Right lobe of liver (tissue), 4 donors: ENCODE measurements around the gene CPT2.

Experiments
- CTCF ChIP-seq, 4 donors: fragments of 200-600 bp in 3 of 4; fragments of 450-650 bp in 1 of 4; IDR thresholded peaks; one replicate each; pipeline versions ENCODE4 v1.5.1 to v1.8.0; 2016 to 2022; ENCODE audit warnings: antibody characterized with exemption in 4 of 4, mild to moderate bottlenecking in 2 of 4
- POLR2A ChIP-seq: fragments of 450-650 bp; IDR thresholded peaks from one replicate; pipeline ENCODE4 v1.6.1; 2017; ENCODE audit warnings: antibody characterized with exemption, mild to moderate bottlenecking
- donor health status: DM: no; HTN: no; CAD: no.
- donor health status: DM: no; HTN: no; CAD: no.
- donor health status: DM: no; HTN: yes; CAD: no.

DNA sequence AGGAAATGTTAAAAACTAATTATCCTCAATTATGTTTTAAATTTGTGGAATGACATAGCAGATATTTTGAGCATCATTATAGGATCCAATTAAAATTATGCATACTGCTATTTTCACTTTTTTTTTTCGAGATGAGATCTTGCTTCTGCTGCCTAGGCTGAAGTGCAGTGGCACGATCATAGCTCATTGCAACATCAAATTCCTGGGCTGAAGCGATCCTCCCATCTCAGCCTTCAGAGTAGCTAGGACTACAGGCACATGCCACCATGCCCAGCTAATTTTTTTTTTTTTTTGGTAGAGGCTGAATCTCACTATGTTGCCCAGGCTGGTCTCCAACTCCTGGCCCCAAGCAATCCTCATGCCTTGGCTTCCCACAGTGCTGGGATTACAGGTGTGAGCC lies 42.9 kb upstream of the CPT2 start:
- TF ChIP-seq CTCF (IDR thresholded peaks at IDR 0.05), result no peak
- no peak for TF ChIP-seq POLR2A
